GM12878 (cell line): ENCODE measurements around the gene PTPRF. TPM values are rescaled to one million over a fixed set of nuclear protein-coding genes. Genes with fewer than 3 reads are reported as not detected.
A peak's percentile ranks its signal among the peaks of the same experiment; 100 is the strongest.

ENCODE experiments used
- ATAC-seq: fragments of 200-7000 bp; cut with Tn5 transposase; 3 replicates; pipeline ENCODE4 v1.9.1; 2020; ENCODE audit warnings: mild to moderate bottlenecking, moderate library complexity
- BruUV-seq: library from RNA; stranded (reverse); fragments of 400-500 nt; replicated peaks from 2 replicates; lab custom pipeline; 2021; lab: Mats Ljungman, UMichigan
- CTCF ChIA-PET: fragments of 300-600 bp; sonication (Branson Sonifier 250); formaldehyde crosslinking; extraction: SDS; loops from one replicate; lab custom pipeline; 2021; ENCODE audit warnings: inconsistent platforms; lab: Yijun Ruan, JAX
- POLR2A ChIA-PET: fragments of 350-600 bp; formaldehyde crosslinking; extraction: SDS; loops from one replicate; lab custom pipeline; 2021; ENCODE audit warnings: inconsistent platforms; lab: Charles Lee
- RAD21 ChIA-PET: fragments of 300-600 bp; sonication (Branson Sonifier 250); formaldehyde crosslinking; loops from one replicate; lab custom pipeline; 2023; ENCODE audit warnings: antibody characterized with exemption; ENCODE audit not compliant: unreplicated experiment; lab: Charles Lee
- SMC1A ChIA-PET: fragments of 300-600 bp; sonication (Branson Sonifier 250); formaldehyde crosslinking; loops from one replicate; lab custom pipeline; 2023; ENCODE audit not compliant: unreplicated experiment, uncharacterized antibody; lab: Charles Lee
- DNase-seq: peaks from one replicate; pipeline ENCODE4 v3.0.0-alpha.2; 2011; ENCODE audit warnings: low read depth, low spot score
- FAIRE-seq: peaks from 3 replicates; lab custom pipeline; 2011; peaks lifted over from hg19 to GRCh38; lab: Jason Lieb, UNC
- H2AFZ ChIP-seq: 2 replicates; pipeline ENCODE4 v1.6.0; 2011; ENCODE audit warnings: low read depth, low read length, control low read depth; ENCODE audit not compliant: control insufficient read depth
- H3K27ac ChIP-seq: 2 replicates; pipeline ENCODE4 v1.5.1; 2011; ENCODE audit warnings: control low read depth; ENCODE audit not compliant: control insufficient read depth, insufficient read depth
- H3K27me3 ChIP-seq, 2 experiments: replicated peaks in 1 of 2; 2 replicates each; pipeline versions ENCODE4 v1.6.0 to v1.6.1; 2011; ENCODE audit warnings: low read length in 1 of 2; ENCODE audit not compliant: control insufficient read depth in 2 of 2, insufficient read depth in 2 of 2
- H3K36me3 ChIP-seq, 2 experiments: 2 replicates each; pipeline ENCODE4 v1.5.1; 2011; ENCODE audit warnings: low read length in 1 of 2; ENCODE audit not compliant: control insufficient read depth in 2 of 2, insufficient read depth in 2 of 2
- H3K4me1 ChIP-seq: 2 replicates; pipeline ENCODE4 v1.6.1; 2011; ENCODE audit warnings: mild to moderate bottlenecking, low read length, moderate library complexity, mixed read lengths; ENCODE audit not compliant: control insufficient read depth, insufficient read depth
- H3K4me2 ChIP-seq: 2 replicates; pipeline ENCODE4 v1.6.0; 2011; ENCODE audit warnings: control low read depth; ENCODE audit not compliant: control insufficient read depth, insufficient read depth
- H3K4me3 ChIP-seq: fragments of 200-600 bp; sonication (generic); 2 replicates; pipeline ENCODE4 v1.5.1; 2016
- H3K79me2 ChIP-seq: 2 replicates; pipeline ENCODE4 v1.6.0; 2011; ENCODE audit warnings: low read length; ENCODE audit not compliant: control insufficient read depth, insufficient read depth
- H3K9ac ChIP-seq: 2 replicates; pipeline ENCODE4 v1.8.0; 2011; ENCODE audit warnings: low read length, control low read depth, mixed read lengths; ENCODE audit not compliant: control insufficient read depth, insufficient read depth
- H3K9me3 ChIP-seq: replicated peaks from 3 replicates; pipeline ENCODE4 v1.5.1; 2011; ENCODE audit warnings: mild to moderate bottlenecking, low read length; ENCODE audit not compliant: control insufficient read depth, insufficient read depth
- H4K20me1 ChIP-seq: 2 replicates; pipeline ENCODE4 v1.6.0; 2011; ENCODE audit not compliant: control insufficient read depth, insufficient read depth
- CBFB ChIP-seq: IDR thresholded peaks from 2 replicates; pipeline ENCODE4 v1.6.1; 2016; ENCODE audit warnings: antibody characterized with exemption, low read depth
- SPI1 ChIP-seq: IDR thresholded peaks from 2 replicates; pipeline ENCODE4 v1.6.1; 2011; ENCODE audit warnings: low read depth, mild to moderate bottlenecking, low read length, moderate library complexity, borderline replicate concordance; ENCODE audit not compliant: insufficient read depth
- ZNF384 ChIP-seq: IDR thresholded peaks from 2 replicates; pipeline ENCODE4 v1.6.1; 2012; ENCODE audit warnings: low read depth, mild to moderate bottlenecking, low read length, improper control_type of control experiment, borderline replicate concordance
- WGBS: methylation state at CpG from one replicate; pipeline ENCODE4 v1.1.6; 2016; ENCODE audit warnings: low lambda C conversion rate; ENCODE audit not compliant: insufficient replicate concordance, insufficient coverage; ENCODE audit errors: missing lambda C conversion rate; 5-methylcytosine and 5-hydroxymethylcytosine counted together
- in situ Hi-C: fragments of 300-500 bp; cut with MboI; formaldehyde crosslinking; loops from 9 replicates; pipeline ENCODE4 v1.14.3; 2018; ENCODE audit warnings: mixed read lengths
- intact Hi-C: fragments of 100-400 bp; cut with micrococcal nuclease; formaldehyde crosslinking; loops from one replicate; pipeline ENCODE4 v1.14.2; 2022; ENCODE audit not compliant: unreplicated experiment
- polyA plus RNA-seq, 11 experiments: library from polyadenylated mRNA; depleted of rRNA in 4 of 11; unstranded in 6 of 11; stranded (reverse) in 5 of 11; fragments of >200 nt; fragmentation: Nextera tagmentation in 4 of 11; fragmentation: Illumina TruSeq in 1 of 11; extraction: Ambion mirVana in 4 of 11; extraction: Trizol in 1 of 11; gene quantifications; 1 replicate in 1 of 11; 2 replicates in 10 of 11; pipeline versions ENCODE4 v1.2.1 to v1.2.3, GENCODE V29; 2011 to 2016; ENCODE audit warnings: inconsistent platforms in 2 of 11, missing spikeins in 2 of 11, low read depth in 1 of 11
- total RNA-seq, 4 experiments: library from RNA; depleted of rRNA in 3 of 4; stranded (reverse); fragments of >200 nt in 3 of 4; fragmentation: Illumina TruSeq in 1 of 4; extraction: Trizol in 1 of 4; gene quantifications; 2 replicates each; pipeline versions ENCODE4 v1.2.1 to v1.2.3, GENCODE V29; 2013 to 2021

The PTPRF gene
- total and polyA plus RNA-seq, 10 of the 15 experiments (the other 5 are each of a cell fraction or from before 2014, with no cell fraction given) = 0.04 to 2.6 (median 0.32) TPM

GRCh38 chr1:43655953-43656352 lies 125.3 kb downstream of the PTPRF start:
- WGBS = 0% methylated on average over 1 of the region's 1 CpG
- FAIRE-seq = no peak
- TF ChIP-seq CBFB (no peak), ZNF384 (peak; percentile 16; the same call in 1 of the 2 replicates), SPI1 (peak; percentile 88)
- Histone ChIP-seq H3K4me2 (no peak overlapping the region), H4K20me1 (no peaks in the 10 kb centered on the region), H3K36me3 (peaks cover 10 to 23% of the 10 kb centered on the region in 2 experiments), H3K9me3 (no peaks in the 10 kb centered on the region), H3K27ac (no peak overlapping the region), H3K27me3 (no peaks in the 10 kb centered on the region), H3K4me1 (peaks cover 10% of the 10 kb centered on the region), H3K79me2 (peaks cover 26% of the 10 kb centered on the region), H3K9ac (no peak overlapping the region), H3K4me3 (no peak overlapping the region), H2AFZ (no peak overlapping the region)
- ChIA-PET CTCF (interaction anchor here (0.8 to 8.3 kb wide), 3 partner anchors 9 to 278 kb away, joined by 3 to 95 read pairs (median 58); partner anchors contain the start of gene ARTN), SMC1A (interaction anchor here (1.2 to 3.5 kb wide), 2 partner anchors 10 to 32 kb away, joined by 3 to 34 read pairs; no protein-coding TSS in a partner anchor), POLR2A (interaction anchor here (0.7 to 1.3 kb wide), 3 partner anchors 75 to 412 kb away, joined by 3 to 6 read pairs (median 4); partner anchors contain the start of gene HYI), RAD21 (interaction anchor here (0.6 to 5.7 kb wide), 3 partner anchors 9 to 290 kb away, joined by 3 to 39 read pairs (median 11); partner anchors contain the start of gene IPO13)
- ATAC-seq = no peak
- intact Hi-C loops = loop anchor here (10.0 kb wide), 1 partner anchor 431 kb away; no protein-coding TSS in a partner anchor
- in situ Hi-C loops = no loop called here
- no TSS peak for BruUV-seq
- DNase-seq = no peak
